ENCODE results near the gene SNAP91. TPM values are rescaled to one million over a fixed set of nuclear protein-coding genes. Genes with fewer than 3 reads are reported as not detected.

The SNAP91 gene
- total and polyA plus RNA-seq, 2 donors (not counting 3 experiments of a cell fraction or from before 2014, with no cell fraction given) = 1.3 to 1.5 TPM

- CTCF ChIA-PET = no interaction called here
- no peak for FAIRE-seq
- H3K27ac ChIP-seq (ENCODE audit: insufficient read depth, low read depth, low read length) = no peak overlapping the region
- no peak for DNase-seq (ENCODE audit: low read depth, low spot score)
- no peaks in the 10 kb centered on the region for H3K27me3 ChIP-seq (ENCODE audit: control insufficient read depth in 2 of 2, insufficient read depth in 2 of 2, low read length in 2 of 2)
- H3K9me3 ChIP-seq (replicated peaks; ENCODE audit: control insufficient read depth, insufficient read depth, low read length) = no peaks in the 10 kb centered on the region
- no peak overlapping the region for H2AFZ ChIP-seq (ENCODE audit: low read depth, low read length)
- no peaks in the 10 kb centered on the region for H3K36me3 ChIP-seq (ENCODE audit: control insufficient read depth in 2 of 2, extremely low read depth in 1 of 2, insufficient read depth in 2 of 2, low read length in 2 of 2)
- no TSS peak for BruUV-seq (replicated peaks)
- H3K9me1 ChIP-seq (replicated peaks; ENCODE audit: control insufficient read depth, extremely low read depth, insufficient read depth, low read length) = no peaks in the 10 kb centered on the region
- H3K4me3 ChIP-seq (replicated peaks in 1 of 3; ENCODE audit: insufficient read depth in 1 of 3, low read depth in 1 of 3, low read length in 3 of 3) = no peak overlapping the region
- H3K4me2 ChIP-seq (ENCODE audit: insufficient read depth, low read length) = no peak overlapping the region
- intact Hi-C loops (cut with micrococcal nuclease) = no loop called here
- H3K9ac ChIP-seq (replicated peaks; ENCODE audit: extremely low read depth, insufficient read depth, low read length) = no peak overlapping the region
- H4K20me1 ChIP-seq (replicated peaks; ENCODE audit: control insufficient read depth, extremely low read depth, insufficient read depth, low read length) = no peaks in the 10 kb centered on the region
- no peaks in the 10 kb centered on the region for H3K4me1 ChIP-seq (ENCODE audit: control insufficient read depth, extremely low read depth, insufficient read depth, low read length)
- no peaks in the 10 kb centered on the region for H3K79me2 ChIP-seq (ENCODE audit: control insufficient read depth, insufficient read depth, low read length)
- no peak for TF ChIP-seq MYC (IDR thresholded peaks at IDR 0.05; ENCODE audit: low read depth, low read length)
- no peak for TF ChIP-seq POLR2A (IDR thresholded peaks at IDR 0.05; ENCODE audit: low read depth, low read length)
- TF ChIP-seq MAX (IDR thresholded peaks at IDR 0.05; ENCODE audit: insufficient read depth, insufficient read length) = no peak
- TF ChIP-seq EZH2 (IDR thresholded peaks at IDR 0.05; ENCODE audit: borderline replicate concordance, low read depth, low read length, severe bottlenecking) = no peak
- TF ChIP-seq GATA2 (IDR thresholded peaks at IDR 0.05; ENCODE audit: insufficient read depth, insufficient read length, low read depth, low read length) = no peak
- no peak for TF ChIP-seq CTCF (IDR thresholded peaks at IDR 0.05; ENCODE audit: extremely low read depth in 1 of 2, insufficient read depth in 1 of 2, low read depth in 1 of 2, low read length in 2 of 2)
- no peak for TF ChIP-seq JUN (IDR thresholded peaks at IDR 0.05; ENCODE audit: borderline replicate concordance, insufficient read depth, insufficient read length, low read depth)
- TF ChIP-seq POLR2AphosphoS5 (IDR thresholded peaks at IDR 0.05; ENCODE audit: insufficient read depth, low read depth, low read length) = no peak
- no peak for TF ChIP-seq FOS (IDR thresholded peaks at IDR 0.05; ENCODE audit: borderline replicate concordance, insufficient read depth, low read length)
- POLR2A ChIA-PET = no interaction called here
- dilution Hi-C loops (cut with MboI; ENCODE audit: extremely low pct_ligation_motif_present, low sequenced_read_pairs) = no loop called here
These were observed 21.0 kb upstream of the SNAP91 start for GRCh38 chr6:83729871-83730270.
